Neutrophil (primary cell): ENCODE data around the gene PREX1.

Experiments
- H3K27ac ChIP-seq: fragments of 200-600 bp; sonication (generic); 2 replicates; pipeline ENCODE4 v1.5.1; 2016; ENCODE audit warnings: mild to moderate bottlenecking, moderate library complexity
- H3K27me3 ChIP-seq: fragments of 200-600 bp; sonication (generic); 2 replicates; pipeline ENCODE4 v1.6.0; 2016; ENCODE audit warnings: mild to moderate bottlenecking
- H3K36me3 ChIP-seq: fragments of 200-600 bp; sonication (generic); 2 replicates; pipeline ENCODE4 v1.5.1; 2017
- H3K4me1 ChIP-seq, 2 experiments: fragments of 200-600 bp in 1 of 2; sonication (generic) in 1 of 2; 1 replicate in 1 of 2; 2 replicates in 1 of 2; pipeline versions ENCODE4 v1.5.1 to v1.6.1; 2013 to 2016; ENCODE audit warnings: low read depth in 1 of 2, low read length in 1 of 2, mild to moderate bottlenecking in 1 of 2, moderate library complexity in 1 of 2; ENCODE audit not compliant: control insufficient read depth in 1 of 2, insufficient read depth in 1 of 2
- H3K4me3 ChIP-seq, 2 experiments: fragments of 200-600 bp in 1 of 2; sonication (generic) in 1 of 2; 1 replicate in 1 of 2; 2 replicates in 1 of 2; pipeline ENCODE4 v1.5.1; 2013 to 2016; ENCODE audit warnings: low read depth in 1 of 2, low read length in 1 of 2, mild to moderate bottlenecking in 1 of 2, moderate library complexity in 1 of 2
- H3K9me3 ChIP-seq: fragments of 200-600 bp; sonication (generic); 2 replicates; pipeline ENCODE4 v1.5.1; 2016
- CTCF ChIP-seq: fragments of 200-600 bp; sonication (generic); IDR thresholded peaks from 2 replicates; pipeline ENCODE4 v1.5.1; 2016; ENCODE audit warnings: antibody characterized with exemption

The PREX1 gene

GRCh38 chr20:48832405-48832730, 4.6 kb upstream of the PREX1 start:
- Histone ChIP-seq H3K4me3 (peak overlapping the region; percentile 29 to 42), H3K9me3 (no peaks in the 10 kb centered on the region), H3K27me3 (no peaks in the 10 kb centered on the region), H3K4me1 (peaks cover 35 to 38% of the 10 kb centered on the region in 2 experiments), H3K27ac (peak overlapping the region; percentile 83), H3K36me3 (no peaks in the 10 kb centered on the region)
- TF ChIP-seq CTCF, result no peak

DNA sequence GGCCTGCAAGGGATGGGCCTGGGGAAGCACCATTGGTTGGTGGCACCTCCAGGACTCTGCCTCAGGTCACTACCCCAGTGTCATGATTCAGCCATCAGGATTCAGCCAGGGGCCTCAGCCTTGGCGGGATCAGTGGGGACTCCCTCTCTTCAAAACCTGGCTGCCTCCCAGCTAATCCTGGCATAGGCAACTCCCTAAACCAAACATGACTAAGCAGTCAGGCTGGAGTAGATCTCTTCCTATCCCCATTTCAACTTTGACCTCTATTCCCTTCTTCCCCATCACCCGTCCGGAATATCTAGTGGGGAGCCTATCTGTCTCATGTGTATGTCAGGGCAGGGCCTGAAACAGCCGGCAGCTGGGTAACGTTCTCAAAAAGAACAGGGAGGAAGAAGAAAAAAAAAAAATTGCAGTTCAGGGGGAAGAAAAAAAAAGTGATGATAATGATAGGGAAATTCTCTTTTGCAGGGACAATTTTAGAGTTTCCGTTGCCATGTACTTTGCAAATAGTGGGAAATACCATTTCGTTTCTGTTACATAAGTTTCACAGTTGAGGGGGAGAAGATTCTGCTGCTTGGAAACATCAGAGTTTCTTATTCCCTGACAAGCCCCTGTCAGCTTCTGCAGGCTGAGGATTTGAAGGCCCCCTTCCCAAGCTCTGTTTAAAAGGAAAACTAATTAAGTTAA, 4.1 kb upstream of the PREX1 start:
- H3K27ac ChIP-seq, result peak overlapping the region; percentile 83
- H3K36me3 ChIP-seq, result no peaks in the 10 kb centered on the region
- no peaks in the 10 kb centered on the region for H3K9me3 ChIP-seq
- H3K4me1 ChIP-seq, result peaks cover 35 to 38% of the 10 kb centered on the region in 2 experiments
- TF ChIP-seq CTCF, result no peak
- peak overlapping the region; percentile 29 to 42 for H3K4me3 ChIP-seq
- H3K27me3 ChIP-seq, result no peaks in the 10 kb centered on the region

DNA sequence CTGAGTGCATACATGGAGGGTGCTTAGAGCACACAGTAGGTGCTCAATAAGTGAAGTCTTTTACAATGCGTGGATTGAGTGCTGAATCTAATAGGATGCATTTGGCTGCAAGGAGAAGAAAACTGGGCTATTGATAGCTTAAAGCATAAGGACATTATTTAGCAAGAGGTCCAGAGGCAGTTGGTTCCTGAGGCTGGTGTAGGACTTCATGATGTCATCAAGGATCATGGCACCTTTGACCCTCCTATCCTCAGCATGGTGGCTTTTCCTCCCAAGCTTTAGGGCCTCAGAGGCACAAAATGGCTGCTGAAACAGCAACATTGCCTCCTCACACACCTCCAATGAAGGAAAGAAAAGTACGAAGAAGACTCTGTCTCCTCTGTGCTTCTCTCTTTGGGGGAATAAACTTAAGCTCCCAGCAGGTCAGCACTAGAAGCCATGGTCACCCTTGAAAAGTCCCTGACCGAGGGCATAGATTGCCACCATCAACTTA, 3.1 kb upstream of the PREX1 start:
- Histone ChIP-seq H3K4me3 (no peak overlapping the region), H3K4me1 (peaks cover 35 to 40% of the 10 kb centered on the region in 2 experiments), H3K27ac (peak overlapping the region; percentile 83), H3K27me3 (no peaks in the 10 kb centered on the region), H3K9me3 (no peaks in the 10 kb centered on the region), H3K36me3 (no peaks in the 10 kb centered on the region)
- no peak for TF ChIP-seq CTCF

GRCh38 chr20:48829940-48830339, 2.1 kb upstream of the PREX1 start:
- Histone ChIP-seq H3K36me3 (peaks cover 7% of the 10 kb centered on the region), H3K4me1 (peaks cover 39 to 49% of the 10 kb centered on the region in 2 experiments), H3K27ac (no peak overlapping the region), H3K4me3 (no peak overlapping the region), H3K27me3 (no peaks in the 10 kb centered on the region), H3K9me3 (no peaks in the 10 kb centered on the region)
- TF ChIP-seq CTCF, result no peak

DNA sequence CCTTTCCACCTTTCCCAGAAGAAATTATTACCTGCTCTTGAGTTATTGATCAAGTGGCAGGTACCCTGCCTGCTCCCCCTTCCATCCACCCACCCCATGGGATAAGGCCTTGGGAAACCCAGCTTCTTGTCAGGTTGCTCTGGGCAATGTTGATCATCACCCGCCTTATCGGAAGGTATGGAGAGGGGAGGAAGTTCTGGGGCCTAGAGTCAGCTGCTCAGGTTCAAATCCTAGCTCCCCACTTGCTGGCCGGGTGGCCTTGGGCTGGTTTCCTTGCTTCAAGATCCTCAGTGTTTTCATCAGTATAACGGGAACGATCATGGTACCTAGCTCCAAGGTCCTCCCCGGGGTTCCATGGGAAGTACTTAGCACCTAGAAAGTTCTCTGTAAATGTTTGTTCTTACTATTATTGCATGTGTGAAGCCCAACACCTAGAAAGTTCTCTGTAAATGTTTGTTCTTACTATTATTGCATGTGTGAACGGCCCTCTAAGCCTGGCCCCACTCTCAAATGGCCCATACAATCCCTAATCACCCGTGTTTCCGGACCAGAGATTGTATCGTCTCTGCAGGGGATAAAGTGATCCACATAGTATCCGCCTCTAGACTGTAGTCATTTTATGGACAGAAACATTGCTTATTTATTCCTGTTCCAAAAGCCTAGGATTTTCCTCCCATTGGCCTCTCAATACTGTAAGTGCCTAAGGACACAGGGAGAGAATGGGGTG, 1.1 kb upstream of the PREX1 start:
- no peak for TF ChIP-seq CTCF
- Histone ChIP-seq H3K36me3 (peaks cover 11% of the 10 kb centered on the region), H3K4me3 (peak overlapping the region; percentile 78 to 99), H3K27me3 (no peaks in the 10 kb centered on the region), H3K9me3 (no peaks in the 10 kb centered on the region), H3K27ac (peak overlapping the region; percentile 99), H3K4me1 (peaks cover 50 to 59% of the 10 kb centered on the region in 2 experiments)
